Activated CD4-positive, alpha-beta T cell treated with anti-CD3 and anti-CD28 coated beads, Interleukin-2, amount 10 ng/mL, durations not matched to agents 7 days and 5 days (primary cell): ENCODE results near the gene APPL1. TPM values are rescaled to one million over a fixed set of nuclear protein-coding genes. Genes with fewer than 3 reads are reported as not detected.

ENCODE experiments used
- total RNA-seq, 2 experiments: library from RNA; stranded (reverse); gene quantifications; one replicate each; pipeline ENCODE4 v1.2.3, GENCODE V29; 2021

Gene APPL1
- total RNA-seq, 2 experiments from 2014 or later, result 33.2 to 38.5 TPM

Other genes starting within 250 kb of the APPL1 start
- not detected for gene SPATA12, start 167.1 kb upstream of the APPL1 start, total RNA-seq
- not detected for gene IL17RD, start 62.4 kb upstream of the APPL1 start, total RNA-seq
- under 1 TPM in 1 of 2 experiments, not detected in 1; 0.42 TPM for gene HESX1, start 27.8 kb upstream of the APPL1 start, total RNA-seq
- not detected for gene ASB14, start 65.0 kb downstream of the APPL1 start, total RNA-seq